ENCODE data around the gene GPC6. TPM values are rescaled to one million over a fixed set of nuclear protein-coding genes. Genes with fewer than 3 reads are reported as not detected.

GPC6 gene
- polyA plus RNA-seq, 2 of the 4 experiments (the other 2 are of a cell fraction): 8.0 to 14.4 TPM

DNA sequence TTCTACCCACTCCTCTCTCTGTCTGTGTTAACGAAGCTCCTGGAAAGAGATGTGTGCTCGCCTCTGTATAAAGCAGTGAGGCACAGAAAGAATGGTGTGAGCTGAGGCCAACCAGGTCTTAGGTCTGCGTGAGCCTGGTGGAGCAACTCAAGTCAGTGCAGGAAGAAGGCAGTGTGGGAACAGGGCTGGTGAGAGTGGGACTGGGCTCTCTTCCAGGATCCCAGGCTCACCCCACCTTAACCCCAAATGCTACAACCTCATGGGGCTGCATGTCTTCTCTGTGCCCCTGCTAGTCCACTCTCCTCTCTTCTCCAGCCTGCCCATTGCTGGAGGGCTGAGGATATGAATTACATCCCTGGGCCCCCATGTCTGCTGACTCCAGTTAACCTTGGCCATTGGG, 1125.5 kb downstream of the GPC6 start:
- Histone ChIP-seq H3K4me2 (no peak overlapping the region), H3K4me3 (no peak overlapping the region), H3K9me3 (no peaks in the 10 kb centered on the region), H3K27ac (no peak overlapping the region), H3K4me1 (no peaks in the 10 kb centered on the region)
- ChIA-PET POLR2A (no interaction called here), CTCF (no interaction called here)
- ATAC-seq (no peak), FAIRE-seq (no peak), DNase-seq (ENCODE audit: low read depth in 1 of 2, low spot score in 1 of 2) (no peak)
- no peak for TF ChIP-seq CEBPB (IDR thresholded peaks at IDR 0.05)
- no peak for TF ChIP-seq ZFP36 (IDR thresholded peaks at IDR 0.05; ENCODE audit: borderline replicate concordance, partially characterized antibody)
- TF ChIP-seq JUN (IDR thresholded peaks at IDR 0.05): no peak
- no peak for TF ChIP-seq RAD21 (conservative IDR thresholded peaks at IDR 0.05 in 1 of 2, IDR thresholded peaks at IDR 0.05 in 1 of 2)
- TF ChIP-seq RCOR1 (IDR thresholded peaks at IDR 0.05; ENCODE audit: low read depth, low read length): no peak
- TF ChIP-seq MYC (IDR thresholded peaks at IDR 0.05; ENCODE audit: borderline replicate concordance, low read length): no peak
- no peak for TF ChIP-seq CHD4 (IDR thresholded peaks at IDR 0.05; ENCODE audit: borderline replicate concordance)
- no peak for TF ChIP-seq SREBF2 (IDR thresholded peaks at IDR 0.05)
- no peak for TF ChIP-seq POLR2AphosphoS2 (conservative IDR thresholded peaks at IDR 0.05; ENCODE audit: low read length)
- TF ChIP-seq ESRRA (IDR thresholded peaks at IDR 0.05; ENCODE audit: borderline replicate concordance, low read length): no peak
- 82% methylated on average over 3 of the region's 3 CpGs for WGBS (ENCODE audit: missing lambda C conversion rate)

GRCh38 chr13:94353167-94353710, 1126.6 kb downstream of the GPC6 start:
- CTCF ChIA-PET: interaction anchor here (1.5 kb wide), 1 partner anchor 10 kb away, joined by 5 read pairs; no protein-coding TSS in a partner anchor

More at GRCh38 chr13:94353167-94353710, 1126.6 kb downstream of the GPC6 start:
- H3K27ac ChIP-seq: no peak overlapping the region
- no peak for FAIRE-seq
- H3K9me3 ChIP-seq: no peaks in the 10 kb centered on the region
- TF ChIP-seq NFE2L2 (conservative IDR thresholded peaks at IDR 0.05; ENCODE audit: low read length) (no peak), POLR2A (IDR thresholded peaks at IDR 0.05; ENCODE audit: low read length) (no peak), EP300 (IDR thresholded peaks at IDR 0.05) (no peak), RNF2 (IDR thresholded peaks at IDR 0.05; ENCODE audit: borderline replicate concordance, low read depth) (no peak), RAD21 (conservative IDR thresholded peaks at IDR 0.05 in 1 of 2, IDR thresholded peaks at IDR 0.05 in 1 of 2) (no peak), ESRRA (IDR thresholded peaks at IDR 0.05; ENCODE audit: borderline replicate concordance, low read length) (no peak), CHD2 (IDR thresholded peaks at IDR 0.05; ENCODE audit: low read length, partially characterized antibody) (no peak), FOSB (CRISPR knock-in tag; IDR thresholded peaks at IDR 0.05) (no peak), ZFP36 (IDR thresholded peaks at IDR 0.05; ENCODE audit: borderline replicate concordance, partially characterized antibody) (no peak), ELK1 (IDR thresholded peaks at IDR 0.05; ENCODE audit: low read depth, low read length) (no peak), ZC3H11A (IDR thresholded peaks at IDR 0.05) (no peak), CEBPB (IDR thresholded peaks at IDR 0.05) (no peak), KDM1A (IDR thresholded peaks at IDR 0.05; ENCODE audit: low read depth) (no peak), HEYL (CRISPR knock-in tag; IDR thresholded peaks at IDR 0.05) (no peak), HMGXB4 (CRISPR knock-in tag; IDR thresholded peaks at IDR 0.05; ENCODE audit: borderline replicate concordance) (no peak), GATA3 (IDR thresholded peaks at IDR 0.05; ENCODE audit: borderline replicate concordance) (no peak)
- TF ChIP-seq, protein P1, sequence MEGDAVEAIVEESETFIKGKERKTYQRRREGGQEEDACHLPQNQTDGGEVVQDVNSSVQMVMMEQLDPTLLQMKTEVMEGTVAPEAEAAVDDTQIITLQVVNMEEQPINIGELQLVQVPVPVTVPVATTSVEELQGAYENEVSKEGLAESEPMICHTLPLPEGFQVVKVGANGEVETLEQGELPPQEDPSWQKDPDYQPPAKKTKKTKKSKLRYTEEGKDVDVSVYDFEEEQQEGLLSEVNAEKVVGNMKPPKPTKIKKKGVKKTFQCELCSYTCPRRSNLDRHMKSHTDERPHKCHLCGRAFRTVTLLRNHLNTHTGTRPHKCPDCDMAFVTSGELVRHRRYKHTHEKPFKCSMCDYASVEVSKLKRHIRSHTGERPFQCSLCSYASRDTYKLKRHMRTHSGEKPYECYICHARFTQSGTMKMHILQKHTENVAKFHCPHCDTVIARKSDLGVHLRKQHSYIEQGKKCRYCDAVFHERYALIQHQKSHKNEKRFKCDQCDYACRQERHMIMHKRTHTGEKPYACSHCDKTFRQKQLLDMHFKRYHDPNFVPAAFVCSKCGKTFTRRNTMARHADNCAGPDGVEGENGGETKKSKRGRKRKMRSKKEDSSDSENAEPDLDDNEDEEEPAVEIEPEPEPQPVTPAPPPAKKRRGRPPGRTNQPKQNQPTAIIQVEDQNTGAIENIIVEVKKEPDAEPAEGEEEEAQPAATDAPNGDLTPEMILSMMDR (IDR thresholded peaks at IDR 0.05): no peak
- DNase-seq (ENCODE audit: low read depth in 1 of 2, low spot score in 1 of 2): no peak
- H3K4me3 ChIP-seq: no peak overlapping the region
- no peak for ATAC-seq
- H3K4me1 ChIP-seq: no peaks in the 10 kb centered on the region
- POLR2A ChIA-PET: no interaction called here
- WGBS (ENCODE audit: missing lambda C conversion rate): 77% methylated on average over 8 of the region's 8 CpGs
- H3K4me2 ChIP-seq: no peak overlapping the region

Data from A549 (cell line).